A673 (cell line): ENCODE data around the gene FAM120AOS. TPM values are rescaled to one million over a fixed set of nuclear protein-coding genes. Genes with fewer than 3 reads are reported as not detected.

Experiments
- BruUV-seq: library from RNA; stranded (reverse); fragments of 400-500 nt; replicated peaks from 2 replicates; lab custom pipeline; 2021; lab: Mats Ljungman, UMichigan
- CTCF ChIA-PET: fragments of 300-600 bp; sonication (Branson Sonifier 250); formaldehyde crosslinking; loops from one replicate; lab custom pipeline; 2022; ENCODE audit warnings: antibody characterized with exemption; lab: Charles Lee
- POLR2A ChIA-PET: fragments of 300-600 bp; sonication (Branson Sonifier 250); formaldehyde crosslinking; loops from one replicate; lab custom pipeline; 2022; ENCODE audit warnings: antibody characterized with exemption; ENCODE audit not compliant: low non-redundant PET; lab: Charles Lee
- DNase-seq: peaks from one replicate; pipeline ENCODE4 v3.0.0-alpha.2; 2015; ENCODE audit warnings: low spot score
- H3K27ac ChIP-seq: fragments of 200-600 bp; sonication (generic); 2 replicates; pipeline ENCODE4 v1.5.1; 2016; ENCODE audit warnings: mixed run types, low read depth, mild to moderate bottlenecking, mixed read lengths, antibody characterized with exemption, low read length; ENCODE audit not compliant: poor library complexity, severe bottlenecking
- H3K27me3 ChIP-seq: fragments of 200-600 bp; sonication (generic); replicated peaks from 2 replicates; pipeline ENCODE4 v1.6.1; 2017; ENCODE audit warnings: mixed run types, low read depth, mild to moderate bottlenecking, mixed read lengths, antibody characterized with exemption, low read length; ENCODE audit not compliant: insufficient read depth, poor library complexity
- H3K36me3 ChIP-seq: fragments of 200-600 bp; sonication (generic); 2 replicates; pipeline ENCODE4 v1.6.1; 2016; ENCODE audit warnings: mixed run types, mild to moderate bottlenecking, mixed read lengths, antibody characterized with exemption, low read length; ENCODE audit not compliant: insufficient read depth, poor library complexity, severe bottlenecking
- H3K4me1 ChIP-seq: fragments of 200-600 bp; sonication (generic); 2 replicates; pipeline ENCODE4 v1.6.1; 2017; ENCODE audit warnings: mixed run types, mild to moderate bottlenecking, mixed read lengths, antibody characterized with exemption, low read length; ENCODE audit not compliant: insufficient read depth, poor library complexity, severe bottlenecking
- H3K4me3 ChIP-seq: fragments of 200-600 bp; sonication (generic); 2 replicates; pipeline ENCODE4 v1.5.1; 2016; ENCODE audit warnings: low read depth, mixed run types, mild to moderate bottlenecking, mixed read lengths, low read length; ENCODE audit not compliant: poor library complexity, severe bottlenecking
- H3K9me3 ChIP-seq: fragments of 200-600 bp; sonication (generic); 2 replicates; pipeline ENCODE4 v1.6.1; 2016; ENCODE audit warnings: mixed run types, low read depth, mild to moderate bottlenecking, mixed read lengths, antibody characterized with exemption, low read length; ENCODE audit not compliant: poor library complexity, severe bottlenecking
- EZH2 ChIP-seq: fragments of 200-600 bp; sonication (generic); IDR thresholded peaks from 2 replicates; pipeline ENCODE4 v1.6.1; 2017; ENCODE audit warnings: borderline replicate concordance, low read depth, mild to moderate bottlenecking, mixed read lengths, antibody characterized with exemption, low read length; ENCODE audit not compliant: poor library complexity, severe bottlenecking
- intact Hi-C: fragments of 100-400 bp; cut with micrococcal nuclease; formaldehyde crosslinking; loops from one replicate; pipeline ENCODE4 v1.10.0; 2022; ENCODE audit not compliant: unreplicated experiment
- total RNA-seq: library from RNA; stranded (reverse); gene quantifications from 2 replicates; pipeline ENCODE4 v1.2.3, GENCODE V29; 2021
- TF ChIP-seq, protein P1 (sequence below): fragments of 300-800, 200-600 bp; sonication (generic); conservative IDR thresholded peaks from 2 replicates; pipeline ENCODE4 v1.5.1; 2017; ENCODE audit warnings: low read depth, mild to moderate bottlenecking, antibody characterized with exemption, low read length, moderate library complexity, mixed read lengths

FAM120AOS gene
- total RNA-seq, 1 experiment from 2014 or later: 34.5 TPM

DNA sequence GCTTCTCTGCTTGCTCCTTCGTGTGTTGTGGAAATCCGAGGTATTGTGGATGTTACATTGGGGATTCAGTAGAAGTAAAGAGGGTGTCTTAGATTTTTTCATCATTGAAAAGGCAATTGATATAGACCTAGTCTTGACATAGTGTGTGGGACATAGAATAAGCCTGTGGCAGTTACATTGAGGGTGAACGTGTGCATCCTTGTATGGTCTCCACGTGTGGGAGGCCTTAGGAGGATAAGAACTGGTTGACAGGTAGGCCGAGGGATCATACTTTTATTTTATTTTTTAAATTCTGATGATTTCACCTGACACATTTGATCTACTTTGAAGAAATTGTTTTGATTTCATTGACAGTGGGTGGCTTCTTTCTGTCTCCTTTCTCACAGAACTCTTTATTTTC is 17.0 kb upstream of the FAM120AOS start:
- H3K27me3 ChIP-seq: no peaks in the 10 kb centered on the region
- no peak for TF ChIP-seq EZH2
- TF ChIP-seq, protein P1, sequence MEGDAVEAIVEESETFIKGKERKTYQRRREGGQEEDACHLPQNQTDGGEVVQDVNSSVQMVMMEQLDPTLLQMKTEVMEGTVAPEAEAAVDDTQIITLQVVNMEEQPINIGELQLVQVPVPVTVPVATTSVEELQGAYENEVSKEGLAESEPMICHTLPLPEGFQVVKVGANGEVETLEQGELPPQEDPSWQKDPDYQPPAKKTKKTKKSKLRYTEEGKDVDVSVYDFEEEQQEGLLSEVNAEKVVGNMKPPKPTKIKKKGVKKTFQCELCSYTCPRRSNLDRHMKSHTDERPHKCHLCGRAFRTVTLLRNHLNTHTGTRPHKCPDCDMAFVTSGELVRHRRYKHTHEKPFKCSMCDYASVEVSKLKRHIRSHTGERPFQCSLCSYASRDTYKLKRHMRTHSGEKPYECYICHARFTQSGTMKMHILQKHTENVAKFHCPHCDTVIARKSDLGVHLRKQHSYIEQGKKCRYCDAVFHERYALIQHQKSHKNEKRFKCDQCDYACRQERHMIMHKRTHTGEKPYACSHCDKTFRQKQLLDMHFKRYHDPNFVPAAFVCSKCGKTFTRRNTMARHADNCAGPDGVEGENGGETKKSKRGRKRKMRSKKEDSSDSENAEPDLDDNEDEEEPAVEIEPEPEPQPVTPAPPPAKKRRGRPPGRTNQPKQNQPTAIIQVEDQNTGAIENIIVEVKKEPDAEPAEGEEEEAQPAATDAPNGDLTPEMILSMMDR: no peak
- BruUV-seq: no TSS peak
- H3K4me1 ChIP-seq: peaks cover 38% of the 10 kb centered on the region
- H3K9me3 ChIP-seq: no peaks in the 10 kb centered on the region
- no peak overlapping the region for H3K4me3 ChIP-seq
- intact Hi-C loops: no loop called here
- CTCF ChIA-PET: no interaction called here
- POLR2A ChIA-PET: no interaction called here
- peaks cover 6% of the 10 kb centered on the region for H3K36me3 ChIP-seq
- H3K27ac ChIP-seq: no peak overlapping the region
- no peak for DNase-seq

DNA sequence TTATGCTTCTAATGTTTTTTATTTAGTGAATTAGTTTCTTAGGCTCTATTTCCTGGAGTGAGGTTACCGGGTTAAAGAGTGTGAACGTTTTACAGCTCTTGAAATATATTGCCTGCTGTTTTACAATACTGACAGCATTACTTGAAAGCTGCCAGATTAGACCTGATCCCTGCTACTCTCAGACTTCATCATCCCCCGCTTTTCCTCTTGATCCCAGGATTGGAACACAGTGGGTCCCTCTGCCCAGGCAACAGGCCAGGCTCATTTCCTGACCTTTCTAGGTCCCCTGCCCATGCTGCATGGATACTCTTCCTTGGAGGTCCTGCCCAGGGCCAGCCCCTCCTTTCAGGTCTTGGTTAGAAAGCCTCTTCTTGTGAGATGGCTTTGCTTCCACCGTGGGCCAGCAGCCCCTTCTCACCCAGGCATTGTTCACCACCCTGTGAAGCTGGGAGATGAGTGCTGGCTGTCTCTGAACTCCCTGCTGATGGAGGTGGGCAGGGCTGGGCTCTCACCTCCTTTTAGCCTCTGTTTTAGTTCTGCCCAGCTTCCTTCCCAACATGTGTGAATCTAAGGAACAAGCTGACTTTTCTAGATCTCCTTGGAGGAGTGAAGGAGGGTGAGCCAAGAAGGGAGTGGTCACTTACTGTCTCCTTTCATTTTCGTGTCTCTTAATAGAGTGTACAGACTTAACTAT is 15.5 kb upstream of the FAM120AOS start:
- no peaks in the 10 kb centered on the region for H3K9me3 ChIP-seq
- no peaks in the 10 kb centered on the region for H3K27me3 ChIP-seq
- TF ChIP-seq EZH2: no peak
- TF ChIP-seq, protein P1: no peak
- H3K36me3 ChIP-seq: peaks cover 6% of the 10 kb centered on the region
- peak; percentile 65 for DNase-seq
- BruUV-seq: no TSS peak
- ChIA-PET CTCF (no interaction called here), POLR2A (no interaction called here)
- H3K4me1 ChIP-seq: peaks cover 50% of the 10 kb centered on the region
- no peak overlapping the region for H3K4me3 ChIP-seq
- H3K27ac ChIP-seq: no peak overlapping the region
- intact Hi-C loops: no loop called here

DNA sequence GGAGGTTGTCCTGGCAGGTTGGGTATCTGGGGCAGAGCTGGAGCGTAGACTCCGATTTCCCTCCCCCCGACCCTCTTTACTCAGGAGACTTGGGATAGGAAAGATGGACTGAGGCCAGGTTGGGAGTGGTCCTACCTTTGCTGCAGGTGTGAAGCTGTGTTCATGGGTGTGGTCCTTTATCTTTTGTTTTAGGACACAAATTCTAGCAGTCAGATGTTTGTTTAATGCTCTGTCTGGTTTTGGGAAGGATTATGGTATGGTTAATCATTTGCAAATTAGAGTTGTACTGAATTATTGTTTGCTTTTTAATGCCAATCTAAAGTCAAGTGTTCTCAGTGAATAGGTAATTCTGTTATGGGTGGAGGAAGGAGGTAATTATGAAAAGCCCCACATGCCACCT is 14.1 kb upstream of the FAM120AOS start:
- intact Hi-C loops: no loop called here
- TF ChIP-seq EZH2: no peak
- TF ChIP-seq, protein P1: no peak
- peaks cover 5% of the 10 kb centered on the region for H3K36me3 ChIP-seq
- H3K27ac ChIP-seq: no peak overlapping the region
- ChIA-PET POLR2A (no interaction called here), CTCF (no interaction called here)
- H3K27me3 ChIP-seq: no peaks in the 10 kb centered on the region
- H3K9me3 ChIP-seq: no peaks in the 10 kb centered on the region
- H3K4me1 ChIP-seq: peaks cover 50% of the 10 kb centered on the region
- no peak for DNase-seq
- no peak overlapping the region for H3K4me3 ChIP-seq
- BruUV-seq: no TSS peak
